Measurements from ENCODE around the gene ZNF770.

ZNF770 gene

GRCh38 chr15:34994925-34995324 lies 6.8 kb upstream of the ZNF770 start:
- no peak for TF ChIP-seq CTCF (IDR thresholded peaks at IDR 0.05; ENCODE audit: low read depth, low read length, missing control alignments)

GRCh38 chr15:34993877-34994276 lies 5.8 kb upstream of the ZNF770 start:
- H3K4me3 ChIP-seq (ENCODE audit: low read depth, low read length) = no peak overlapping the region
- DNase-seq (ENCODE audit: low read depth) = no peak
- in situ Hi-C loops (cut with HindIII; ENCODE audit: low sequenced_read_pairs) = no loop called here
- no peak for TF ChIP-seq CTCF (IDR thresholded peaks at IDR 0.05; ENCODE audit: low read depth, low read length, missing control alignments)

More at GRCh38 chr15:34994925-34995324, 6.8 kb upstream of the ZNF770 start:
- in situ Hi-C loops (cut with HindIII; ENCODE audit: low sequenced_read_pairs) = no loop called here
- H3K4me3 ChIP-seq (ENCODE audit: low read depth, low read length) = no peak overlapping the region
- no peak for DNase-seq (ENCODE audit: low read depth)

DNA sequence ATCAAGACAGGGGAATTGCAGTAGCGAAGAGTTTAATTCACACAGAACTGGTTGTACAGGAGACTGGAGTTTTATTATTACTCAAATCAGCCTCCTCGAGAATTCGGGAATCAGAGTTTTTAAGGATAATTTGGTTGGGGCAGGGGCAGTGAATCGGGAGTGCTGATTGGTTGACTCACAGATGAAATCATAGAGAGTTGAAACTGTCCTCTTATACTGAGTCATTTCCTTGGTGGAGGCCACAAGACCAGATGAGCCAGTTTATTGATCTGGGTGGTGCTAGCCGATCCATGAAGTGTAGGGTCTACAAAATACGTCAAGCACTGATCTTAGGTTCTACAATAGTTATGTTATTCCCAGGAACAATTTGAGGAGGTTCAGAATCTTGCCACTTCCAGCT lies 5.3 kb upstream of the ZNF770 start:
- H3K4me3 ChIP-seq (ENCODE audit: low read depth, low read length) = no peak overlapping the region
- no peak for DNase-seq (ENCODE audit: low read depth)
- TF ChIP-seq CTCF (IDR thresholded peaks at IDR 0.05; ENCODE audit: low read depth, low read length, missing control alignments) = no peak
- in situ Hi-C loops (cut with HindIII; ENCODE audit: low sequenced_read_pairs) = no loop called here

GRCh38 chr15:34987609-34988026 lies 469 bp downstream of the ZNF770 start:
- peak; percentile 13 for DNase-seq (ENCODE audit: low read depth)
- H3K4me3 ChIP-seq (ENCODE audit: low read depth, low read length) = peak overlapping the region; percentile 89
- in situ Hi-C loops (cut with HindIII; ENCODE audit: low sequenced_read_pairs) = no loop called here
- no peak for TF ChIP-seq CTCF (IDR thresholded peaks at IDR 0.05; ENCODE audit: low read depth, low read length, missing control alignments)

DNA sequence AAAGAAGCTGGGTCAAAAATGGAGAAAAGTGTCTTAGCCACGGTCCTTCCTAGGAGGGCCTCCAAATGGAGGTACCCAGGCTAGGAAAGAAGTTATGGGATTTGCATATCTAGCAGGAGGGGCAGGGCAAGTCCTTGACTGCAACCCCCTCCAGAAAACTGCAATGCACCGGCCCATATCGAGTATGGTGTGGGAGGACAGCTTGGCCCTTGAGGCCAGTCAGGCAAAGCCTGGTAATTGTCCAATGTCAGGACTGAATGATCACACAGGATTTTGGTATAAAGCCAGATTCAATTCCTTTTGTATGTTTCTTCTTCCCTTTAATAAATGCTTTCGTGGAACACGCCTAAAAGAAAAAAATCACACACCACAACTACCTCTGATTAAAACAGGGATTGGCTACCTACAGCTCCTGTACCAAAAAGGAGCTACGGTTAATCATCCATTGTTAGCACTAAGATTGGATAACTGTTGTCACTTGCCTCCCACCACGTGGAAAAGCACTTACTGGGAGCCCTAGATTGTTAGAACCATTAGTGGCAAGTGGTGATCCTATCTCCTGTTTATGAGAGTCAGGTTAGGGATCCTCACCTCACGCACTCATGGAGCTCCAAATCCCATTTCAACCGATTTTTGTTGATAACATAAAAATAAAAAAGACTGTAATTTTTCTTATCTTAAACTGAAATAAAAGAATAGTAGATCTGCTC lies 1.2 kb downstream of the ZNF770 start:
- H3K4me3 ChIP-seq (ENCODE audit: low read depth, low read length) = peak overlapping the region; percentile 89
- DNase-seq (ENCODE audit: low read depth) = no peak
- no peak for TF ChIP-seq CTCF (IDR thresholded peaks at IDR 0.05; ENCODE audit: low read depth, low read length, missing control alignments)
- in situ Hi-C loops (cut with HindIII; ENCODE audit: low sequenced_read_pairs) = no loop called here

DNA sequence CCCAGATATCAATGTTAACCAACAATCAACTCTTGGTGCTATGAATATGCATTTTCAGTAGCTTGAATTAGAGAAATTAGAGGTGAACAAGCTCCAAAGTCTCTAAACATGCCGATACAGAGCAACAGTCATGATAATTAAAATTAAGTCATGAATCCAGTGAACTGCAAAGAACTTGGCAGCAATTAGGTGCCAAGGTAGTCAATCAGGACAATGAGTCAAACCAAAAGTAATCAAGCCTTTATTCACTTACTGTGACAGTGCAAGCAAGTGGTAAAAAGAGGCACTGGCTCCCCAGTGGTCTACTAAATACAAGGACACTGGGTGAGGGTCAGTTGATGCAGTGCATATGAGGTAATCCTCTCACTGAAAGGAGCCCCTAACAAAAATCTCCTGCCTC lies 1.8 kb downstream of the ZNF770 start:
- in situ Hi-C loops (cut with HindIII; ENCODE audit: low sequenced_read_pairs) = no loop called here
- peak overlapping the region; percentile 89 for H3K4me3 ChIP-seq (ENCODE audit: low read depth, low read length)
- no peak for TF ChIP-seq CTCF (IDR thresholded peaks at IDR 0.05; ENCODE audit: low read depth, low read length, missing control alignments)
- DNase-seq (ENCODE audit: low read depth) = no peak
